Sigmoid colon (tissue), 4 donors: ENCODE data around the gene OR2A42.
"Not testable (repeated sequence)": the region's sequence is repeated elsewhere in the genome, so short reads cannot be mapped to it uniquely, and the experiment has no call there.

Source experiments
- EP300 ChIP-seq, 4 donors: sonication (generic); formaldehyde crosslinking; IDR thresholded peaks; one replicate each; pipeline ENCODE4 v1.6.1; 2017; ENCODE audit warnings: antibody characterized with exemption in 4 of 4
- POLR2A ChIP-seq, 2 donors: fragments of 450-650 bp; IDR thresholded peaks; one replicate each; pipeline ENCODE4 v1.6.1; 2016; ENCODE audit warnings: antibody characterized with exemption in 2 of 2, mild to moderate bottlenecking in 2 of 2, moderate library complexity in 2 of 2

GRCh38 chr7:144178380-144179164, 60.8 kb downstream of the OR2A42 start:
- not testable (repeated sequence) for TF ChIP-seq EP300, POLR2A (IDR thresholded peaks at IDR 0.05)
